Ascending aorta (tissue), 2 donors: Measurements from ENCODE around the gene WDR64. TPM values are rescaled to one million over a fixed set of nuclear protein-coding genes. Genes with fewer than 3 reads are reported as not detected.

Experiments
- DNase-seq, 2 donors: peaks; one replicate each; pipeline ENCODE4 v3.0.0-alpha.2; 2019; ENCODE audit warnings: low spot score in 2 of 2
- H3K27ac ChIP-seq, 2 donors: fragments of 200-600 bp; sonication (generic); one replicate each; pipeline ENCODE4 v1.5.1; 2016 to 2017; ENCODE audit warnings: mild to moderate bottlenecking in 1 of 2
- H3K27me3 ChIP-seq: fragments of 200-600 bp; sonication (generic); one replicate; pipeline ENCODE4 v1.5.1; 2017
- H3K36me3 ChIP-seq, 2 donors: fragments of 200-600 bp; sonication (generic); one replicate each; pipeline ENCODE4 v1.5.1; 2016
- H3K4me1 ChIP-seq, 2 donors: fragments of 200-600 bp; sonication (generic); one replicate each; pipeline ENCODE4 v1.5.1; 2016 to 2017; ENCODE audit warnings: mild to moderate bottlenecking in 1 of 2
- H3K4me3 ChIP-seq, 2 donors: fragments of 200-600 bp; sonication (generic); one replicate each; pipeline ENCODE4 v1.5.1; 2016 to 2017; ENCODE audit warnings: mild to moderate bottlenecking in 1 of 2
- H3K9me3 ChIP-seq, 2 donors: fragments of 200-600 bp; sonication (generic); one replicate each; pipeline ENCODE4 v1.5.1; 2016
- CTCF ChIP-seq, 3 experiments: fragments of 200-600 bp in 2 of 3; fragments of 450-650 bp in 1 of 3; sonication (generic) in 2 of 3; IDR thresholded peaks; one replicate each; pipeline ENCODE4 v1.5.1; 2016 to 2019; ENCODE audit warnings: antibody characterized with exemption in 3 of 3, mild to moderate bottlenecking in 1 of 3, moderate library complexity in 1 of 3
- intact Hi-C: fragments of 100-400 bp; cut with DNase I; formaldehyde crosslinking; loops from one replicate; pipeline ENCODE4 v1.15.1; 2023
- total RNA-seq: library from RNA; depleted of rRNA; stranded (reverse); fragments of >200 nt; gene quantifications from one replicate; pipeline ENCODE4 v1.1.0, GENCODE V29; 2016

Gene WDR64
- total RNA-seq, 1 donor from 2014 or later = not detected

GRCh38 chr1:241660424-241660972 is 8.4 kb downstream of the WDR64 start:
- intact Hi-C loops = no loop called here

GRCh38 chr1:241666419-241666818 is 14.3 kb downstream of the WDR64 start:
- no peak overlapping the region for H3K27ac ChIP-seq
- H3K27me3 ChIP-seq = no peaks in the 10 kb centered on the region
- no peak for TF ChIP-seq CTCF (IDR thresholded peaks at IDR 0.05)
- H3K4me3 ChIP-seq = no peak overlapping the region
- intact Hi-C loops = no loop called here
- no peaks in the 10 kb centered on the region for H3K9me3 ChIP-seq
- no peak for DNase-seq
- no peaks in the 10 kb centered on the region for H3K4me1 ChIP-seq
- no peaks in the 10 kb centered on the region for H3K36me3 ChIP-seq

More at GRCh38 chr1:241660424-241660972, 8.4 kb downstream of the WDR64 start:
- Histone ChIP-seq H3K4me3 (no peak overlapping the region), H3K9me3 (no peaks in the 10 kb centered on the region), H3K36me3 (no peaks in the 10 kb centered on the region), H3K4me1 (no peaks in the 10 kb centered on the region), H3K27ac (no peak overlapping the region), H3K27me3 (no peaks in the 10 kb centered on the region)
- TF ChIP-seq CTCF (IDR thresholded peaks at IDR 0.05) = no peak
- DNase-seq = no peak

GRCh38 chr1:241672301-241672700 is 20.2 kb downstream of the WDR64 start:
- intact Hi-C loops = no loop called here
- Histone ChIP-seq H3K9me3 (no peaks in the 10 kb centered on the region), H3K27ac (no peak overlapping the region), H3K27me3 (no peaks in the 10 kb centered on the region), H3K36me3 (no peaks in the 10 kb centered on the region), H3K4me1 (no peaks in the 10 kb centered on the region), H3K4me3 (no peak overlapping the region)
- DNase-seq = no peak
- TF ChIP-seq CTCF (IDR thresholded peaks at IDR 0.05) = no peak

GRCh38 chr1:241674805-241675384 is 22.8 kb downstream of the WDR64 start:
- intact Hi-C loops = no loop called here
- H3K9me3 ChIP-seq = no peaks in the 10 kb centered on the region
- DNase-seq = no peak
- H3K4me1 ChIP-seq = no peaks in the 10 kb centered on the region
- no peak for TF ChIP-seq CTCF (IDR thresholded peaks at IDR 0.05)
- H3K27me3 ChIP-seq = no peaks in the 10 kb centered on the region
- no peaks in the 10 kb centered on the region for H3K36me3 ChIP-seq
- H3K4me3 ChIP-seq = no peak overlapping the region
- no peak overlapping the region for H3K27ac ChIP-seq

- no peak for TF ChIP-seq CTCF (IDR thresholded peaks at IDR 0.05)
- no peaks in the 10 kb centered on the region for H3K9me3 ChIP-seq
- H3K27ac ChIP-seq = no peak overlapping the region
- no peaks in the 10 kb centered on the region for H3K4me1 ChIP-seq
- intact Hi-C loops = no loop called here
- H3K4me3 ChIP-seq = no peak overlapping the region
- DNase-seq = no peak
- no peaks in the 10 kb centered on the region for H3K27me3 ChIP-seq
- H3K36me3 ChIP-seq = no peaks in the 10 kb centered on the region
Measured at GRCh38 chr1:241675983-241676382, 23.9 kb downstream of the WDR64 start.
